Measurements from ENCODE around the gene CMTM5.
A peak's percentile ranks its signal among the peaks of the same experiment; 100 is the strongest.

Gene CMTM5, protein sequence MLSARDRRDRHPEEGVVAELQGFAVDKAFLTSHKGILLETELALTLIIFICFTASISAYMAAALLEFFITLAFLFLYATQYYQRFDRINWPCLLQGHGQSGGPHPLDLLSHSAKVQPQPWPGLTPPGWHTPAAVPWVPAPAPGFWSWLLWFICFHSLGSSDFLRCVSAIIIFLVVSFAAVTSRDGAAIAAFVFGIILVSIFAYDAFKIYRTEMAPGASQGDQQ

GRCh38 chr14:23376482-23377197 is at the start of gene CMTM5:
CMTM5 (plus strand) TSS chr14:23377046; CDS start chr14:23377252, 206 bp downstream.
- H3K36me3 ChIP-seq = no peaks in the 10 kb centered on the region
- H3K27me3 ChIP-seq = peaks cover 0 to 16% of the 10 kb centered on the region in 2 donors
- no peaks in the 10 kb centered on the region for H3K9me3 ChIP-seq
- peak within 1 kb of the TSS; percentile 23 to 34 for H3K4me3 ChIP-seq
- TF ChIP-seq, protein P1, sequence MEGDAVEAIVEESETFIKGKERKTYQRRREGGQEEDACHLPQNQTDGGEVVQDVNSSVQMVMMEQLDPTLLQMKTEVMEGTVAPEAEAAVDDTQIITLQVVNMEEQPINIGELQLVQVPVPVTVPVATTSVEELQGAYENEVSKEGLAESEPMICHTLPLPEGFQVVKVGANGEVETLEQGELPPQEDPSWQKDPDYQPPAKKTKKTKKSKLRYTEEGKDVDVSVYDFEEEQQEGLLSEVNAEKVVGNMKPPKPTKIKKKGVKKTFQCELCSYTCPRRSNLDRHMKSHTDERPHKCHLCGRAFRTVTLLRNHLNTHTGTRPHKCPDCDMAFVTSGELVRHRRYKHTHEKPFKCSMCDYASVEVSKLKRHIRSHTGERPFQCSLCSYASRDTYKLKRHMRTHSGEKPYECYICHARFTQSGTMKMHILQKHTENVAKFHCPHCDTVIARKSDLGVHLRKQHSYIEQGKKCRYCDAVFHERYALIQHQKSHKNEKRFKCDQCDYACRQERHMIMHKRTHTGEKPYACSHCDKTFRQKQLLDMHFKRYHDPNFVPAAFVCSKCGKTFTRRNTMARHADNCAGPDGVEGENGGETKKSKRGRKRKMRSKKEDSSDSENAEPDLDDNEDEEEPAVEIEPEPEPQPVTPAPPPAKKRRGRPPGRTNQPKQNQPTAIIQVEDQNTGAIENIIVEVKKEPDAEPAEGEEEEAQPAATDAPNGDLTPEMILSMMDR (IDR thresholded peaks at IDR 0.05) = no peak
- intact Hi-C loops (cut with DNase I; ENCODE audit: low total_unique reads) = loop anchor here (5.0 kb wide), 1 partner anchor 109 kb away; no protein-coding TSS in a partner anchor
- peaks cover 0 to 6% (median 2%) of the 10 kb centered on the region in 4 donors for H3K4me1 ChIP-seq
- DNase-seq = no peak
- H3K27ac ChIP-seq = peak within 1 kb of the TSS; percentile 34 to 69

- peak in 1 of 2 donors; percentile 67 for DNase-seq
- Histone ChIP-seq H3K27ac (no peak overlapping the region), H3K4me3 (no peak overlapping the region), H3K36me3 (peaks cover 24% of the 10 kb centered on the region in 3 donors), H3K9me3 (no peaks in the 10 kb centered on the region), H3K27me3 (no peaks in the 10 kb centered on the region), H3K4me1 (peaks cover 0 to 9% (median 2%) of the 10 kb centered on the region in 4 donors)
- TF ChIP-seq, protein P1 (IDR thresholded peaks at IDR 0.05) = peak; percentile 79 to 90
- intact Hi-C loops (cut with DNase I; ENCODE audit: low total_unique reads) = loop anchor here (2.0 to 10.0 kb wide), 4 partner anchors 53 to 227 kb away; partner anchors contain the start of genes NGDN, THTPA and ZFHX2
These were observed 48.7 kb upstream of the CMTM5 start for GRCh38 chr14:23327947-23328744.

DNA sequence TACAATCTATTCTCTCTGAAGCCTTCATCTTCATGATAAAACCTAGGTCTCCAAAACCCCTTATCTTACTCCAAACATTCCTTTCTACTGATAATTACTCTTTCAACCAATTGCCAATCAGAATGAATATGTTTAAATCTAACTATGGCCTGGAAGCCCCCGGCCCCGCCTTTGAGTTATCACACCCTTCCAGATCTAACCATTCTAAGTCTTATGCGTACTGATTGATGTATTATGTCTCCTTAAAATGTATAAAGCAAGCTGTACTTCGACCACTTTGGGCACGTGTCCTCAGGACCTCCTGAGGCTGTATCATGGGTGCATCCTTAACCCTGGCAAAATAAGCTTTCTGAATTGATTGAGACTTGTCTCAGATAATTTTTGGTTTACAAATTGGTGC is 41.2 kb upstream of the CMTM5 start:
- Histone ChIP-seq H3K4me1 (no peaks in the 10 kb centered on the region), H3K4me3 (no peak overlapping the region), H3K36me3 (no peaks in the 10 kb centered on the region), H3K27ac (no peak overlapping the region), H3K27me3 (no peaks in the 10 kb centered on the region), H3K9me3 (no peaks in the 10 kb centered on the region)
- TF ChIP-seq, protein P1 (IDR thresholded peaks at IDR 0.05) = no peak
- DNase-seq = no peak
- intact Hi-C loops (cut with DNase I; ENCODE audit: low total_unique reads) = no loop called here

- no peaks in the 10 kb centered on the region for H3K9me3 ChIP-seq
- H3K36me3 ChIP-seq = no peaks in the 10 kb centered on the region
- no peaks in the 10 kb centered on the region for H3K4me1 ChIP-seq
- no peak overlapping the region for H3K27ac ChIP-seq
- intact Hi-C loops (cut with DNase I; ENCODE audit: low total_unique reads) = no loop called here
- TF ChIP-seq, protein P1 (IDR thresholded peaks at IDR 0.05) = no peak
- no peaks in the 10 kb centered on the region for H3K27me3 ChIP-seq
- DNase-seq = no peak
- no peak overlapping the region for H3K4me3 ChIP-seq
These were observed 37.2 kb upstream of the CMTM5 start for GRCh38 chr14:23339506-23340268.

DNA sequence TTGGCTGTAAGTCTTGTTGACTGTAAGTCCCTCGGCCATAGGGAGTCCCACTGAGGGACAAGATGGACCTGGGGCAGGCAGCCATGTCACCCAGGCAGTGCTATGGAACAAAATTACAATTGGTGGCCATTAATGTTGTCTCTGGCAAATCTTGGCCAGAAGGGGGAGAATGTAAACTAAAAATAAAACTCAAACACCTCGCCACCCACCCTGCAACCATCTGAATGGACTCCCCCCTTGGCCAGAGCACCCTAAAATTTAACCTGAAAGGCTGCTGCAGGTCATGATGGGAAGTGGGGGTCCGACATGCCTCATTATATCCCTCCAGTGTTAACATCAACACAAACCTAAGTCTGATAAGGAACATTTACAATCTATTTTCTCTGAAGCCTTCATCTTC is 32.4 kb upstream of the CMTM5 start:
- no peaks in the 10 kb centered on the region for H3K27me3 ChIP-seq

More for the DNA sequence above, 32.4 kb upstream of the CMTM5 start:
- intact Hi-C loops (cut with DNase I; ENCODE audit: low total_unique reads) = no loop called here
- Histone ChIP-seq H3K27ac (no peak overlapping the region), H3K4me3 (no peak overlapping the region), H3K36me3 (peaks cover 0 to 30% (median 0%) of the 10 kb centered on the region in 3 donors), H3K9me3 (no peaks in the 10 kb centered on the region), H3K4me1 (no peaks in the 10 kb centered on the region)
- no peak for DNase-seq
- TF ChIP-seq, protein P1 (IDR thresholded peaks at IDR 0.05) = no peak
